Activated naive CD8-positive, alpha-beta T cell treated with anti-CD3 and anti-CD28 coated beads, Interleukin-2, amount 10 ng/mL, durations not matched to agents 7 days and 5 days (primary cell): Measurements from ENCODE around the gene COPRS. TPM values are rescaled to one million over a fixed set of nuclear protein-coding genes. Genes with fewer than 3 reads are reported as not detected.

Experiments
- ATAC-seq: fragments of 150-1000 bp; cut with Tn5 transposase; one replicate; pipeline ENCODE4 v1.10.0; 2021; ENCODE audit warnings: low read depth, moderate library complexity
- POLR2A ChIA-PET: fragments of 350-600 bp; sonication (Branson Sonifier 250); formaldehyde crosslinking; loops from one replicate; lab custom pipeline; 2021; ENCODE audit warnings: antibody characterized with exemption; lab: Charles Lee
- DNase-seq: peaks from one replicate; pipeline ENCODE4 v3.0.0; 2021
- H3K27ac Mint-ChIP-seq: one replicate; pipeline ENCODE4 v1.8.0; 2022; ENCODE audit warnings: mild to moderate bottlenecking, mixed read lengths
- H3K27me3 Mint-ChIP-seq: one replicate; pipeline ENCODE4 v1.8.0; 2022; ENCODE audit warnings: mild to moderate bottlenecking, moderate library complexity, mixed read lengths
- H3K36me3 Mint-ChIP-seq: one replicate; pipeline ENCODE4 v1.8.0; 2021; ENCODE audit warnings: mild to moderate bottlenecking, mixed read lengths
- H3K4me1 Mint-ChIP-seq: one replicate; pipeline ENCODE4 v1.8.0; 2021; ENCODE audit warnings: mixed read lengths
- H3K4me3 Mint-ChIP-seq: one replicate; pipeline ENCODE4 v1.8.0; 2022; ENCODE audit warnings: mild to moderate bottlenecking, moderate library complexity, mixed read lengths
- H3K9me3 Mint-ChIP-seq: one replicate; pipeline ENCODE4 v1.8.0; 2021; ENCODE audit warnings: mixed read lengths
- total RNA-seq, 2 experiments: library from RNA; stranded (reverse); gene quantifications; one replicate each; pipeline ENCODE4 v1.2.3, GENCODE V29; 2021

Gene COPRS
- total RNA-seq, 2 experiments from 2014 or later = 11.9 to 12.6 TPM

- no peak overlapping the region for H3K27ac Mint-ChIP-seq
- no peak overlapping the region for H3K4me3 Mint-ChIP-seq
- ATAC-seq (no peak), DNase-seq (no peak)
- no peaks in the 10 kb centered on the region for H3K9me3 Mint-ChIP-seq
- no peaks in the 10 kb centered on the region for H3K4me1 Mint-ChIP-seq
- peaks cover 40% of the 10 kb centered on the region for H3K36me3 Mint-ChIP-seq
- no peaks in the 10 kb centered on the region for H3K27me3 Mint-ChIP-seq
- POLR2A ChIA-PET = interaction anchor here (1.3 kb wide), 1 partner anchor 12 kb away, joined by 8 read pairs; no protein-coding TSS in a partner anchor
These were observed 10.9 kb upstream of the COPRS start for GRCh38 chr17:31869797-31870568.

GRCh38 chr17:31869031-31869430 lies 10.0 kb upstream of the COPRS start:
- ATAC-seq (no peak), DNase-seq (no peak)
- POLR2A ChIA-PET = no interaction called here
- Mint-ChIP-seq H3K9me3 (no peaks in the 10 kb centered on the region), H3K27ac (no peak overlapping the region), H3K36me3 (peaks cover 40% of the 10 kb centered on the region), H3K4me3 (no peak overlapping the region), H3K27me3 (no peaks in the 10 kb centered on the region), H3K4me1 (no peaks in the 10 kb centered on the region)

DNA sequence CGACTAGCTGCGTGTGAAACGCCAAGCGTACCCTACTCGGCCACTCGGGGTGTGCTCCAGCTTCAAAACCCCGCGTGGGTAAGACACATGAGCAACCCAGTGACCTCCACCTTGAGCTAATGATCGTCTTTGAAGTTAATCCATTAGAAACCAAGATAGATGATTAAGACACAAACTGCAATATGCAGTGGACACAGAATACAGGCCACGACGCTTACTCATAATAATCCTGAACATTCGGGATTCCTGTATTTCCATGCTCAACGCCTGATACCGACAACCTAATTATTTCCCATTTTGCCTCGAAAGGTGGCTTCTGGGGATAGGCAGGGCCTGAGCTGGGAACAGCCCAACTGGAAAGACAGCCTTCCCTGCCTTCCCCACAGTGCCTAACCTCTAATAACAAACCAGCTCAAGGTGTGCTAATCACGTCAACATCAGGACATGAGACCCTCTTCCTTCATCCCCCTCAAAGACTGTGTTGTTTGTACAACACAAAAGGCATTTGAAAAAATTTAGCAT lies 504 bp upstream of the COPRS start:
- no peaks in the 10 kb centered on the region for H3K9me3 Mint-ChIP-seq
- DNase-seq (peak; percentile 20), ATAC-seq (no peak)
- H3K36me3 Mint-ChIP-seq = peaks cover 10% of the 10 kb centered on the region
- H3K27me3 Mint-ChIP-seq = no peaks in the 10 kb centered on the region
- peak overlapping the region; percentile 80 for H3K4me3 Mint-ChIP-seq
- peaks cover 15% of the 10 kb centered on the region for H3K4me1 Mint-ChIP-seq
- POLR2A ChIA-PET = interaction anchor here (0.6 kb wide), 1 partner anchor 51 kb away, joined by 3 read pairs; no protein-coding TSS in a partner anchor
- H3K27ac Mint-ChIP-seq = peak overlapping the region; percentile 61

DNA sequence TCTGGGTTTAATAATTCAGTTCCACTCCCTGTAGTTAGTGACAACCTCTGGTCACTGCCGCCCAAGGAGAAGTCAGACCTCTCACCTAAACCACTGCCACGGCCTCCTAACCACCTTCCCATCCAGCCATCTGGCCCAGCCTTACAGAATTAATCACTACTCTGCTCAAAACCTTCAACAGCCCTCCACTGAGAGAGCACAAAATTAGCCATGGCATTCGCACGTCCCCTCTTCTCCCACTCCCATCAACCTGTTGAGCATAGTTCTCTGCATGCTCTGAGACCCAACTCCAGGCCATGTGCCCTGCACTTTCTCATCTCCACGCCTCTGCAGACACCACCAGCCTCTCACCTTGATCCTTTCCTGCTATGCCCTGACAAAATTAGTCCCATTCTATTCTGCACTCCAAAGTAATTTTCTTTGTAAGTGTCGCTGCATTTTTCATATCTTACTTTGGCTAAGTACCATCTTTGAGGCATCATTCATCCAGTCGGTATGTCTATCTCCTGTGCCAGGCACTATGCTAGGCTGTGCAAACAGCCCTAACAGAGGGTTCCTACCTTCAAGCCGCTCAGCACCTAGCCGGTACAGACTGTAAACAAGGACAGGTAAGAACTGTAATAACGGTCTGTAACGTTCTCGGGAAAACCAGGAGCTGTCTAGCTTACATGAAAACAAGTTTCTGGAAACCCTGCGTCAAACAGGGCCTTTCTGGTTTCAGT lies 963 bp downstream of the COPRS start:
- POLR2A ChIA-PET = interaction anchor here (0.7 kb wide), 1 partner anchor 78 kb away, joined by 4 read pairs; no protein-coding TSS in a partner anchor
- Mint-ChIP-seq H3K4me1 (peaks cover 15% of the 10 kb centered on the region), H3K36me3 (peaks cover 6% of the 10 kb centered on the region), H3K4me3 (peak overlapping the region; percentile 70), H3K27ac (peak overlapping the region; percentile 59), H3K9me3 (no peaks in the 10 kb centered on the region), H3K27me3 (no peaks in the 10 kb centered on the region)
- DNase-seq (no peak), ATAC-seq (no peak)

DNA sequence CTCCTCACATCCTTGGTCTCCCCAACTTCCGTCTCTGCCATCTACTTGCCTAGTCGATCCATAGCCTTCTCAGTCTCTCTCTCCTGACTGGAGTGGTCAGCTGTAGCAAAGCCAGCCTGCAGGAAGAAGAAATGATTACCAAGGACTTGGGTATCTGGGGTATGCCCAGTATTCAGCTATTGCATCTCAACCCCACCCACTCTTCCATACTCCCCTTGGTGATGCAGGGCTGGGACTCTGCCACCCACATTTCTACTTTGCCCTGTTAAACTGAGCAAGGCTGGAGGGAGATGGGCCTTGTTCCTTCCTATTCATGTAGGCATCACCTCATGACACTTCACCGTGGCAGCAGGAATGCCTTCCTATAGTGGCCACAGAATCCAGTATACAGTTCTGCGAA lies 2.3 kb downstream of the COPRS start:
- ATAC-seq (no peak), DNase-seq (no peak)
- H3K36me3 Mint-ChIP-seq = peaks cover 4% of the 10 kb centered on the region
- H3K4me3 Mint-ChIP-seq = no peak overlapping the region
- no peaks in the 10 kb centered on the region for H3K9me3 Mint-ChIP-seq
- POLR2A ChIA-PET = no interaction called here
- H3K27ac Mint-ChIP-seq = no peak overlapping the region
- H3K27me3 Mint-ChIP-seq = no peaks in the 10 kb centered on the region
- peaks cover 15% of the 10 kb centered on the region for H3K4me1 Mint-ChIP-seq

DNA sequence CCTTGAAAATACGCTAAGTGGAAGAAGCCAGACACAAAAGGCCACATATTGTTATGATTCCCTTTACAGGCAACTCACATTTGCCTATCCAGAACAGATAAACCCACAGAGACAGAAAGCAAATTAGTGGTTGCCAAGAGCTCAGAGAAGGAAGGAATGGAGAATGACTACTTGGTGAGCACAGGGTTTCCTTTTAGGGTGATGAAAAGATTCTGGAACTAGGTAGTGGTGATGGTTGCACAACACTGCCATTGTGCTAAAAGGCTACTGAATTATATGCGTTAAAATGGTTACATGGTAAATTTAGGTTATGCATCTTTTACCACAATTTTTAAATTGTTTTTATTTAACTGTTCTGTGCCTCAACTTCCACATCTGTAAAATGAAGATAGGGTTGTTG lies 4.4 kb downstream of the COPRS start:
- no peaks in the 10 kb centered on the region for H3K27me3 Mint-ChIP-seq
- H3K4me1 Mint-ChIP-seq = peaks cover 12% of the 10 kb centered on the region
- H3K27ac Mint-ChIP-seq = no peak overlapping the region
- no peak for ATAC-seq
- H3K36me3 Mint-ChIP-seq = peaks cover 4% of the 10 kb centered on the region
- H3K9me3 Mint-ChIP-seq = no peaks in the 10 kb centered on the region
- H3K4me3 Mint-ChIP-seq = no peak overlapping the region
- POLR2A ChIA-PET = no interaction called here
- DNase-seq = no peak

DNA sequence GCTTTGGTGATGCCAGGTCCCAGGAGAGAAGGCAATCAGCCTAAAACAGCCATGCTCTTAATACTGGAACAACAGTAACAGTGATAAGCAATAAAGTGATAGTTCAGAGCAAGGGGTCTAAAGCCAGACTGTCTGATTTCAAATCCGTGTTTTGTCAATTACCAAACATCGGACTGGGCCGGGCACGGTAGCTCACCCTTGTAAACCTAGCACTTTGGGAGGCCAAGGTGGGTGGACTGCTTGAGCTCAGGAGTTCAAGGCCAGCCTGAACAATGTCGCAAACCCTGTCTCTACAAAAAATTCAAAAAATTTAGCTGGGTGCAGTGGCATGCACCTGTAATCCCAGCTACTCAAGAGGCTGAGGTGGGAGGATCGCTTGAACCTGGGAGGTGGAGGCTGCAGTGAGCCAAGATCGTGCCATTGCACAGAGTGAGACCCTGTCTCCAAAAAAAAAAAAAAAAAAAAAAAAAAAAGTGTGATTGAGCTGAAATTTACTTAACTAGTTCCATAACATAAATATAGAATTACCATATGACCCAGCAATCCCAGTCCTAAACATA lies 5.1 kb downstream of the COPRS start:
- Mint-ChIP-seq H3K27me3 (no peaks in the 10 kb centered on the region), H3K4me1 (peaks cover 11% of the 10 kb centered on the region), H3K27ac (no peak overlapping the region), H3K4me3 (no peak overlapping the region), H3K9me3 (no peaks in the 10 kb centered on the region), H3K36me3 (peaks cover 4% of the 10 kb centered on the region)
- POLR2A ChIA-PET = no interaction called here
- DNase-seq = no peak
- no peak for ATAC-seq

DNA sequence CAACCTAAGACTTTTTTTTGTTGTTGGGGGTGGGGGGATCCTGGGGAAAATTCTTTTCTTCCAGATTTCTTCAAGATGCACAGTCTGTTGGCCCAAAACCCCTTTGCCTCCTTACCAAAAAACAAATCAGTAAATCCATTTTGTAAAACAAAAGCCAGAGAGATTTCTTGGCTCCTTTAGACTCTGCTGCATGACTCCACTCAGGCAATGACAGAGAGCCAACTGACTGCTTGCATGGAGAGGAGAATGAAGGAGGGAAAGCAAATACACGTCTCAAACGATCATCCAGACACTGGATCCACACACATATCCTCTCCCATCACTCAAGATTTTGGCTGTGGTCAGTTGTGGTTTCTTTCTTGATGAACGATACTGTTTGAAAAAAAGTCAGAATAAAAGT lies 13.8 kb downstream of the COPRS start:
- ATAC-seq (no peak), DNase-seq (no peak)
- Mint-ChIP-seq H3K27me3 (peaks cover 10% of the 10 kb centered on the region), H3K4me1 (peaks cover 3% of the 10 kb centered on the region), H3K9me3 (no peaks in the 10 kb centered on the region), H3K4me3 (no peak overlapping the region), H3K27ac (no peak overlapping the region), H3K36me3 (no peaks in the 10 kb centered on the region)
- POLR2A ChIA-PET = no interaction called here

GRCh38 chr17:31843070-31843745 lies 15.8 kb downstream of the COPRS start:
- Mint-ChIP-seq H3K36me3 (no peaks in the 10 kb centered on the region), H3K27ac (no peak overlapping the region), H3K4me3 (no peak overlapping the region), H3K4me1 (peaks cover 3% of the 10 kb centered on the region), H3K9me3 (no peaks in the 10 kb centered on the region), H3K27me3 (peaks cover 13% of the 10 kb centered on the region)
- POLR2A ChIA-PET = no interaction called here
- DNase-seq (no peak), ATAC-seq (no peak)

DNA sequence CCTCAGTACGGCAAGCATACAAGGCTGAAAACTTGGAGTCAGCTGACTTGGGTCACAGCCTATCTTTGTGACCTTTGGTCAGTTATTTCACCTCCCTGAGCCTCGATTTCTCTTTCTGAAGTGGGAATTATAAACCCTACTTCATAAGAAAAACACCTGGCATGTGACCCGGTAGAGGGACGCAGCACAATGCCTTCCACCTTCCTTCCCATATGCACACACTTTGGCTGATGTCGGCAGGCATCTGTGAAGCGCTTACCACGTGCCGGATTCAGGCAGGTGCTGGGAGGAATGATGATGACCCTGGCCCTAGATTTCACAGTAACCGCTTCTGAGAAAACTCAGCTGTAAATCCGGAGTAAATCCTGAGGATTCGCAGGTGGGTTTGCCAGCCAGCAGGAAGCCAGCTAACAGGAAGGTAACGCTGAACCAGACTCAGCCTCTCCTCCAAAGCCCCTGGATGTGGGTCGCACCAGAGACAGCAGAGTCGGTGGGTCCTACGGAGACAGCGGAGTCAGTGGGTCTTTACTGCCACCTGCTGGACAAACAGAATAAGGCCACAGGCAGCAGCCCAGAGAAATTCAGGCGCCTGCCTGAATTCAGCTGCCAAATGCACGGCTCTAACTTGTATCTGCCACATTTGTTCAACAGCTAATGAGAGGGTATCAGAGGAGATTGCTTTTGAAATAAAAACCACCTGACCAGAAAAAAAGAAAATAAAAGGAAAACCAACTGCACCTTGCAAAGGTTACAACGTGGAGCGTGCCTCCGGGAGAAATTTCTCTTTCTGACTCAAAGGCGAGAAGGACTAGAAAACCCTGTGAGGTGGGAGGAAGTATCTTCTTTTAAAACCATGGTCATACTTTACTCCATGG lies 16.6 kb downstream of the COPRS start:
- peaks cover 3% of the 10 kb centered on the region for H3K4me1 Mint-ChIP-seq
- no peaks in the 10 kb centered on the region for H3K36me3 Mint-ChIP-seq
- no peak overlapping the region for H3K4me3 Mint-ChIP-seq
- POLR2A ChIA-PET = interaction anchor here (0.6 kb wide), 1 partner anchor 307 kb away, joined by 3 read pairs; no protein-coding TSS in a partner anchor
- peaks cover 18% of the 10 kb centered on the region for H3K27me3 Mint-ChIP-seq
- ATAC-seq (peak; percentile 81), DNase-seq (peak; percentile 62)
- no peaks in the 10 kb centered on the region for H3K9me3 Mint-ChIP-seq
- no peak overlapping the region for H3K27ac Mint-ChIP-seq

- ATAC-seq (no peak), DNase-seq (no peak)
- Mint-ChIP-seq H3K9me3 (no peaks in the 10 kb centered on the region), H3K36me3 (no peaks in the 10 kb centered on the region), H3K4me3 (no peak overlapping the region), H3K27me3 (peaks cover 24% of the 10 kb centered on the region), H3K27ac (no peak overlapping the region), H3K4me1 (peaks cover 3% of the 10 kb centered on the region)
- POLR2A ChIA-PET = interaction anchor here (0.6 kb wide), 2 partner anchors 114 to 307 kb away, joined by 3 to 6 read pairs; no protein-coding TSS in a partner anchor
These were observed 17.2 kb downstream of the COPRS start for GRCh38 chr17:31841850-31842194.

DNA sequence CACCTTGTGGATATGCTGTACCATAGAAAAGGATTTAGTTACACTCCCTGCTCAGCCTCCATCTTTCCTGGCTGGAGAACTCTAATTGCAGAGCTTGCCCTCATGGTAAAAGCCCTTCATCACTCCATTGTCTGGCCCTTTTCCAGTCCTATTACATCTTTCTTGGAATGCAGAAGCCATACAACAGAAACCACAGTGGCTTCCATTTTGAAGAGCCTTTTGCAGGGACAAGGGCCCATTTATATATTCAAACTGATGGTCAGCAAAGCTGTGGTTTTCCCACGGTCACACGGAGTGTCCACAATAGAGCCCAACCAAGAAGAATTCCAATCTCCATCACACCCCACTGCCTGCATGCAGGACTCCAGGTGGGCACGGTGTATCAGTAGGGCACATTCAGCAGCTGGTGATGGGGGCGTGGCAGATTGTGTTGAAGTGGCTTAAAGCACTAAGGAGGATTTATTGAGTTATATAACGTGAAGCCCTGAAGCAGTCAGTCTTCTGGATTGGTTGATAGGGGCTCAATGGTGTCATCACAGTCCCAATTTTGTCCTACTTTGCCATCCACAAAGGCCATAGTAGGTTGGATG lies 20.3 kb downstream of the COPRS start:
- Mint-ChIP-seq H3K36me3 (no peaks in the 10 kb centered on the region), H3K9me3 (no peaks in the 10 kb centered on the region), H3K4me3 (no peak overlapping the region), H3K4me1 (peaks cover 10% of the 10 kb centered on the region), H3K27me3 (peaks cover 32% of the 10 kb centered on the region), H3K27ac (no peak overlapping the region)
- POLR2A ChIA-PET = no interaction called here
- no peak for ATAC-seq
- no peak for DNase-seq
